Hepatocyte (in vitro differentiated cells): ENCODE measurements around the gene BAZ2A. TPM values are rescaled to one million over a fixed set of nuclear protein-coding genes. Genes with fewer than 3 reads are reported as not detected.
A peak's percentile ranks its signal among the peaks of the same experiment; 100 is the strongest.

Source experiments
- DNase-seq: peaks from one replicate; pipeline ENCODE4 v3.0.0-alpha.2; 2016; ENCODE audit warnings: low spot score
- H2AFZ ChIP-seq: fragments of 200-600 bp; sonication (generic); 2 replicates; pipeline ENCODE4 v1.6.0; 2016; ENCODE audit warnings: antibody characterized with exemption, mild to moderate bottlenecking
- H3K27ac ChIP-seq: fragments of 200-600 bp; sonication (generic); 2 replicates; pipeline ENCODE4 v1.5.1; 2016; ENCODE audit warnings: mild to moderate bottlenecking
- H3K27me3 ChIP-seq: fragments of 200-600 bp; sonication (generic); 2 replicates; pipeline ENCODE4 v1.6.1; 2016
- H3K36me3 ChIP-seq: fragments of 200-600 bp; sonication (generic); replicated peaks from 2 replicates; pipeline ENCODE4 v1.5.1; 2016; ENCODE audit warnings: low read depth; ENCODE audit not compliant: insufficient read depth
- H3K4me1 ChIP-seq: fragments of 200-600 bp; sonication (generic); 2 replicates; pipeline ENCODE4 v1.5.1; 2016; ENCODE audit warnings: mild to moderate bottlenecking, moderate library complexity; ENCODE audit not compliant: insufficient read depth
- H3K4me2 ChIP-seq: fragments of 200-600 bp; sonication (generic); 2 replicates; pipeline ENCODE4 v1.6.0; 2016
- H3K4me3 ChIP-seq: fragments of 200-600 bp; sonication (generic); 2 replicates; pipeline ENCODE4 v1.5.1; 2016; ENCODE audit warnings: mild to moderate bottlenecking
- H3K79me2 ChIP-seq: fragments of 200-600 bp; sonication (generic); 2 replicates; pipeline ENCODE4 v1.6.0; 2017; ENCODE audit warnings: mild to moderate bottlenecking
- H3K9me2 ChIP-seq: fragments of 200-600 bp; sonication (generic); replicated peaks from 2 replicates; pipeline ENCODE4 v1.6.0; 2017; ENCODE audit warnings: mild to moderate bottlenecking; ENCODE audit not compliant: insufficient read depth
- H3K9me3 ChIP-seq: fragments of 200-600 bp; sonication (generic); 2 replicates; pipeline ENCODE4 v1.5.1; 2016; ENCODE audit warnings: low read depth, mild to moderate bottlenecking
- H4K20me1 ChIP-seq: fragments of 200-600 bp; sonication (generic); 2 replicates; pipeline ENCODE4 v1.6.0; 2016; ENCODE audit warnings: mild to moderate bottlenecking; ENCODE audit not compliant: insufficient read depth, poor library complexity, severe bottlenecking
- CTCF ChIP-seq: fragments of 200-600 bp; sonication (generic); IDR thresholded peaks from 2 replicates; pipeline ENCODE4 v1.5.1; 2016; ENCODE audit warnings: antibody characterized with exemption, mild to moderate bottlenecking; ENCODE audit not compliant: poor library complexity
- EZH2 ChIP-seq: fragments of 200-600 bp; sonication (generic); IDR thresholded peaks from 2 replicates; pipeline ENCODE4 v1.6.1; 2016; ENCODE audit warnings: antibody characterized with exemption, mild to moderate bottlenecking, borderline replicate concordance
- EZH2phosphoT487 ChIP-seq: fragments of 200-600 bp; sonication (generic); IDR thresholded peaks from one replicate; pipeline ENCODE4 v1.6.1; 2018; ENCODE audit warnings: antibody characterized with exemption, mild to moderate bottlenecking, low read depth, moderate library complexity; ENCODE audit not compliant: unreplicated experiment, severe bottlenecking
- WGBS: methylation state at CpG from one replicate; pipeline ENCODE4 v1.1.6; 2016; ENCODE audit warnings: low lambda C conversion rate; ENCODE audit errors: missing lambda C conversion rate; 5-methylcytosine and 5-hydroxymethylcytosine counted together
- polyA plus RNA-seq: library from polyadenylated mRNA; unstranded; fragments of >200 nt; fragmentation: Nextera tagmentation; extraction: Ambion mirVana; gene quantifications from 2 replicates; pipeline ENCODE4 v1.2.1, GENCODE V29; 2016
- total RNA-seq: library from RNA; depleted of rRNA; stranded (reverse); fragments of >200 nt; gene quantifications from 2 replicates; pipeline ENCODE4 v1.2.3, GENCODE V29; 2014

The BAZ2A gene
- total and polyA plus RNA-seq, 2 experiments from 2014 or later = 27.9 to 33.1 TPM

GRCh38 chr12:56591126-56591525 lies 39.0 kb downstream of the BAZ2A start:
- Histone ChIP-seq H3K4me3 (no peak overlapping the region), H4K20me1 (no peaks in the 10 kb centered on the region), H2AFZ (no peak overlapping the region), H3K4me1 (no peaks in the 10 kb centered on the region), H3K27ac (no peak overlapping the region), H3K4me2 (no peak overlapping the region), H3K9me3 (no peaks in the 10 kb centered on the region), H3K27me3 (no peaks in the 10 kb centered on the region), H3K36me3 (no peaks in the 10 kb centered on the region), H3K9me2 (no peaks in the 10 kb centered on the region), H3K79me2 (no peaks in the 10 kb centered on the region)
- 76% methylated on average over 5 of the region's 5 CpGs for WGBS
- no peak for TF ChIP-seq EZH2
- TF ChIP-seq CTCF = no peak
- TF ChIP-seq EZH2phosphoT487 = no peak
- no peak for DNase-seq

- Histone ChIP-seq H3K27ac (no peak overlapping the region), H3K9me2 (no peaks in the 10 kb centered on the region), H3K4me1 (no peaks in the 10 kb centered on the region), H3K9me3 (no peaks in the 10 kb centered on the region), H3K36me3 (no peaks in the 10 kb centered on the region), H2AFZ (no peak overlapping the region), H3K79me2 (no peaks in the 10 kb centered on the region), H3K27me3 (no peaks in the 10 kb centered on the region), H3K4me3 (no peak overlapping the region), H3K4me2 (no peak overlapping the region), H4K20me1 (no peaks in the 10 kb centered on the region)
- DNase-seq = peak; percentile 34
- 65% methylated on average over 3 of the region's 3 CpGs for WGBS
- TF ChIP-seq CTCF (peak; percentile 36), EZH2 (no peak), EZH2phosphoT487 (no peak)
These were observed 39.8 kb downstream of the BAZ2A start for GRCh38 chr12:56590237-56590830.

DNA sequence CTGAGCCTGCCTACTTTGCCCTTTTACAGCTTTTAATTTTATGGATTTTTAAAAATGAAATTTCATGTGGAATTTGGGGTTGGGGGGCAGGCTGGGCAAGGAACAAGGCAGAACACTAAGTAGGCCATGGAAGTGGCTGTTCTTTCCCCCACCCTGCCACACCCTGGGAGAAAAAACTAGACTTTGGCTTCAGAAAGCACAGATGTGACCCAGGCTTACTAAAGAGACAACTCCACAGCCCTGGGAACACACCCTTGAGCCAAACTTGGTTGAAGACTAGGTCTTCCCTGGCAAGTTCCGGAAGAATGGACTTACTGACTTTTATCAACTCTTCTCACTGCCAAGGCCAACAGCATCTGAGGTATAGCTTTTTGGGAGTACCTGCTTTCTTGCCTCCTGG lies 40.3 kb downstream of the BAZ2A start:
- 100% methylated on average over 1 of the region's 1 CpG for WGBS
- Histone ChIP-seq H3K4me2 (no peak overlapping the region), H3K79me2 (no peaks in the 10 kb centered on the region), H3K36me3 (no peaks in the 10 kb centered on the region), H3K9me3 (no peaks in the 10 kb centered on the region), H3K27me3 (no peaks in the 10 kb centered on the region), H3K4me1 (no peaks in the 10 kb centered on the region), H3K9me2 (no peaks in the 10 kb centered on the region), H4K20me1 (no peaks in the 10 kb centered on the region), H3K27ac (no peak overlapping the region), H3K4me3 (no peak overlapping the region), H2AFZ (no peak overlapping the region)
- DNase-seq = no peak
- TF ChIP-seq EZH2 (no peak), EZH2phosphoT487 (no peak), CTCF (no peak)
